ENCODE results near the gene MVP.
"Not testable (repeated sequence)": the region's sequence is repeated elsewhere in the genome, so short reads cannot be mapped to it uniquely, and the experiment has no call there.

The MVP gene

DNA sequence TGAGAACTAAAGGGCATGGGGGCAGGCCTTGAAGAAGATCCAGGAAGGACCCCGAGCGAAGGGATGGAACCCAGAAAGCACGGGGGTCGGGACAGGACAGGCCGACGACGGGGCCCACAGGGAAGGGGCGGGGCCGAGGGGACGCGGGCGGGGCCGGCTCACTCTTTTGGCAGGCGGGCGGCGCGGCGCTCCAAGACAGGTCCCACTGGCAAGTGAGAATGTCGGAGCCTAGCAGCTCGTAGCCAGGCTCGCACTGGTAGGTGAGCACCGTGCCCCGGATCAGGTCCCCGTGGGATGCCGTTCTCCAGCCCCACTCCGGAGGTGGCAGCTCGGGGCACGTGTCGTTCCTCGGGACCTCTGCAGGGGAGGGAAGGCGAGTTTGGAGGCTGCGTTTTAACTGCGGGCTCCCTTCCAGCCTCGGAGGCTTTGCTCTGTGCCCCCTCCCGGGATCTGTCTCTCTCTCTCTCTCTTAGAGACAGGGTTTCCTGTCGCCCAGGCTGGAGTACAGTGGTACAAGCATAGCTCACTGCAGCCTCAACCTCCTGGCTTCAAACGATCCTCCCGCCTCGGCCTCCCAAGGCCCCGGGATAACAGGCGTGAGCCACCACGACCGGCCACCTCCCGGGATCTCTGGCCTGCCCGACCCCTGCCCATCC lies 56.5 kb downstream of the MVP start:
- no peak for DNase-seq (ENCODE audit: low read depth, low spot score)
- Histone ChIP-seq H3K4me3 (peak overlapping the region; percentile 62), H3K9me3 (ENCODE audit: low read depth, low read length) (no peaks in the 10 kb centered on the region), H3K9ac (ENCODE audit: insufficient read length) (no peak overlapping the region), H3K27ac (no peak overlapping the region), H3K36me3 (ENCODE audit: insufficient read depth, low read length) (no peaks in the 10 kb centered on the region)
- TF ChIP-seq FOXP2 (optimal IDR thresholded peaks at IDR 0.05; ENCODE audit: control extremely low read depth, extremely low read length, insufficient read depth) = no peak
- no peak for TF ChIP-seq POLR2AphosphoS5 (IDR thresholded peaks at IDR 0.05; ENCODE audit: borderline replicate concordance, low read depth, low read length)
- no peak for TF ChIP-seq EZH2 (IDR thresholded peaks at IDR 0.05)

DNA sequence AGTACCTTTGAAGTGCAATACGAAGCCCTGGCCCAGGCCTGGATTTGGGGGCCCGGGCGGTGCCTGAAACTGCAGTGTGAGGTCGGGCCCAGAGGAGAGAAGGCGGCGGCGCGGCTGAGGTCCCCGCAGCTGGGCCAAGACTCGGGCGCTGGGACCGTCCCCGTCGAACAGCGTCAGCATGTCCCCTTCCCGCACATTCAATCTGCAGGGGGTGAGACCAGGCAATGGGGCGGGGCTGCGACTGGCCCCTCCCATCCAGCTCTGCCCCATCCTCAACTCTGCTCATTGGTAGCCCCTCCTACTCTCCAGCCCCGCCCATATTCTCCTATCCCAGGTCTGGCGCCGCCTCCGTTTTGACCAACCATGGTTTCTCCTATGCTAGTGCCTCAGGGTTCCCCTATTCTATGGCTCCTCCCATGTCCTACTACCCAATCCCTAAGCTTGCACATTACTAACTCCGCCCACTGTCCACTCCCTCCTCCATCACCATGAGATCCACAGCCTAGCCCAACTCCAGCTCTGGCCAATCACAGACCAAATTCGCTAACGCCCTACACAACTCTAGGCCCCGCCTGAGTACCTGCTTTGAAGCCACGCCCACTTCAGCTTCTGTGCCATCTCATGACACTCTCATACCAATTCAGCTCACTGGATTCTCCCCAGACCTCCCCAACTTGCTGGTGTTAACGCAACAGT lies 57.2 kb downstream of the MVP start:
- no peak for TF ChIP-seq POLR2AphosphoS5 (IDR thresholded peaks at IDR 0.05; ENCODE audit: borderline replicate concordance, low read depth, low read length)
- no peak for TF ChIP-seq FOXP2 (optimal IDR thresholded peaks at IDR 0.05; ENCODE audit: control extremely low read depth, extremely low read length, insufficient read depth)
- TF ChIP-seq EZH2 (IDR thresholded peaks at IDR 0.05) = no peak
- no peaks in the 10 kb centered on the region for H3K36me3 ChIP-seq (ENCODE audit: insufficient read depth, low read length)
- no peaks in the 10 kb centered on the region for H3K9me3 ChIP-seq (ENCODE audit: low read depth, low read length)
- no peak overlapping the region for H3K27ac ChIP-seq
- peak; percentile 51 for DNase-seq (ENCODE audit: low read depth, low spot score)
- peak overlapping the region; percentile 62 for H3K4me3 ChIP-seq
- H3K9ac ChIP-seq (ENCODE audit: insufficient read length) = no peak overlapping the region

DNA sequence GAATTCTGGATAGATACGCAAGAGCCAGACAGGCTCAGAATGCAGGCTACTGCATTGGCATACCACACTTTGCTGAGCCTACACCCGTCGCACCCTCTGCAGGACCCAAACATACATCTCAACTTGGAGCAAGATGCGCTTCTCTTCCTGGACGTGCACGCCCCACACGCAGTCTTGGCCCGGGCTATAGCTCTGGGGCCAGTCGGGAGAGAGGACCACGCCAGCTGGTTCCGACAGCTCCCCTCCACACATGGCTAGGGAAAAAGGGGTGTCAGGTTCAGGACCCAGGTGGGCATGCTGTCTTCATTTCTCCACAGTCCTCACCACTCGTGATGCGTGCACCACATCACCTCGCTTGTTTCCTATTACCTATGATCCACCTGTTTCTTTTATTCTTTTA lies 57.9 kb downstream of the MVP start:
- no peak for TF ChIP-seq EZH2 (IDR thresholded peaks at IDR 0.05)
- TF ChIP-seq FOXP2 (optimal IDR thresholded peaks at IDR 0.05; ENCODE audit: control extremely low read depth, extremely low read length, insufficient read depth) = no peak
- TF ChIP-seq POLR2AphosphoS5 (IDR thresholded peaks at IDR 0.05; ENCODE audit: borderline replicate concordance, low read depth, low read length) = no peak
- Histone ChIP-seq H3K4me3 (no peak overlapping the region; the same call in 1 of the 2 replicates), H3K27ac (no peak overlapping the region), H3K9me3 (ENCODE audit: low read depth, low read length) (no peaks in the 10 kb centered on the region), H3K9ac (ENCODE audit: insufficient read length) (no peak overlapping the region), H3K36me3 (ENCODE audit: insufficient read depth, low read length) (no peaks in the 10 kb centered on the region)
- no peak for DNase-seq (ENCODE audit: low read depth, low spot score)

DNA sequence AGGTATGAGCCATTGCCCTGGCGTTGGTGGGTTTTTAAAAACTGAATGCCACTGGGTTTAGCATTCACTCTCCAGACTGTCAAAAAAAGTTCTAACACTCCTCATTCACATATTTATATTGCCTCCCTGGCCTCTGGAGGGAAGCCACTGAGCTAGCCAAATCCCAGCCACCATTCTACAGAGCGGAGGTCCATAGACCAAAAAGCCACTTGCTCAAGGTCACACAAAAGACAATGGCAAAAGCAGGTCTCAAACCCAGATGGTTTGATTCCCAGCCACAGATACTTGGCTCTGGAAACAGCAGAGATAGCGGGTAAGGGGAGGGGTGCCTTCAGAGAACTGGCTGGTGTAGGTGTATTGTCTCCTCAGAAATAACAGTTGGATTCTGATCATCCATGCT lies 60.8 kb downstream of the MVP start:
- no peaks in the 10 kb centered on the region for H3K36me3 ChIP-seq (ENCODE audit: insufficient read depth, low read length)
- no peak for TF ChIP-seq EZH2 (IDR thresholded peaks at IDR 0.05)
- no peak for TF ChIP-seq POLR2AphosphoS5 (IDR thresholded peaks at IDR 0.05; ENCODE audit: borderline replicate concordance, low read depth, low read length)
- no peak for TF ChIP-seq FOXP2 (optimal IDR thresholded peaks at IDR 0.05; ENCODE audit: control extremely low read depth, extremely low read length, insufficient read depth)
- H3K4me3 ChIP-seq = no peak overlapping the region
- DNase-seq (ENCODE audit: low read depth, low spot score) = no peak
- H3K9me3 ChIP-seq (ENCODE audit: low read depth, low read length) = no peaks in the 10 kb centered on the region
- no peak overlapping the region for H3K9ac ChIP-seq (ENCODE audit: insufficient read length)
- H3K27ac ChIP-seq = no peak overlapping the region

DNA sequence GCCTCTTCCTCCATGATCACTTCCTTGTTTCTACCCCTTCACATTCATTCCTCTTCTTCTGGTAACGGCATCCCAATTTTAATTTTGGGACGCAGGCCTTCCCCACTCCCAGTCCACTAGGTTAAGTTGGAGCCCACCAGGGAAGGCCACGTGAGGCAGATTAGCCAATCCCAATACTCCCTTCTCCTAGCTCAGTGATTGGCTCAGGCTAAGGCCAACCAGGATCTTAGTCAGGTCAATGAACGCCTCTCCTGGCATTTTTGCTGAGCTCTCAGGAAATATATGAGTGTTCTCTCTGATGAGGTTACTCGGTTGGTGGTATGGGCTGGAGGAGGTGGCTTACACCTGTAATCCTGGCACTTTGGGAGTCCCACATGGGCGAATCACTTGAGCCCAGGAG lies 63.7 kb downstream of the MVP start:
- TF ChIP-seq POLR2AphosphoS5 (IDR thresholded peaks at IDR 0.05; ENCODE audit: borderline replicate concordance, low read depth, low read length) = no peak
- TF ChIP-seq FOXP2 (optimal IDR thresholded peaks at IDR 0.05; ENCODE audit: control extremely low read depth, extremely low read length, insufficient read depth) = no peak
- TF ChIP-seq EZH2 (IDR thresholded peaks at IDR 0.05) = no peak
- Histone ChIP-seq H3K9ac (ENCODE audit: insufficient read length) (no peak overlapping the region), H3K9me3 (ENCODE audit: low read depth, low read length) (no peaks in the 10 kb centered on the region), H3K4me3 (no peak overlapping the region), H3K27ac (no peak overlapping the region), H3K36me3 (ENCODE audit: insufficient read depth, low read length) (no peaks in the 10 kb centered on the region)
- no peak for DNase-seq (ENCODE audit: low read depth, low spot score)

DNA sequence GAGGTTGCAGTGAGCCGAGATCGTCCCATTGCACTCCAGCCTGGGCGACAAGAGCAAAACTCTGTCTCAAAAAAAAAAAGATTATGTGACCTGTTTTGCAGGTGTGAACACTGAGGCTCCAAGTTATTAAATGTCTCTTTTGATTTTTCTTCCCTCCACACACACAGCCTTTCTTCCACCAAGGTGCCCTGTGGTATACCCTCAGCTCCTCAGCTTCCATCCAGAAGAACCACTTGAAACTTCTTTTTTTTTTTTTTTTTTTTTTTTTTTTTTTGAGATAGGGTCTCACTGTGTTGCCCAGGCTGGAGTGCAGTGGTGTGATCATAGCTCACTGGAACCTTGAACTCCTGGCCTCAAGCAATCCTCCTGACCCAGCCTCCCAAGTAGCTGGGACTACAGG lies 69.1 kb downstream of the MVP start:
- H3K36me3 ChIP-seq (ENCODE audit: insufficient read depth, low read length); H3K9me3 ChIP-seq (ENCODE audit: low read depth, low read length); DNase-seq (ENCODE audit: low read depth, low spot score): not testable (repeated sequence)

DNA sequence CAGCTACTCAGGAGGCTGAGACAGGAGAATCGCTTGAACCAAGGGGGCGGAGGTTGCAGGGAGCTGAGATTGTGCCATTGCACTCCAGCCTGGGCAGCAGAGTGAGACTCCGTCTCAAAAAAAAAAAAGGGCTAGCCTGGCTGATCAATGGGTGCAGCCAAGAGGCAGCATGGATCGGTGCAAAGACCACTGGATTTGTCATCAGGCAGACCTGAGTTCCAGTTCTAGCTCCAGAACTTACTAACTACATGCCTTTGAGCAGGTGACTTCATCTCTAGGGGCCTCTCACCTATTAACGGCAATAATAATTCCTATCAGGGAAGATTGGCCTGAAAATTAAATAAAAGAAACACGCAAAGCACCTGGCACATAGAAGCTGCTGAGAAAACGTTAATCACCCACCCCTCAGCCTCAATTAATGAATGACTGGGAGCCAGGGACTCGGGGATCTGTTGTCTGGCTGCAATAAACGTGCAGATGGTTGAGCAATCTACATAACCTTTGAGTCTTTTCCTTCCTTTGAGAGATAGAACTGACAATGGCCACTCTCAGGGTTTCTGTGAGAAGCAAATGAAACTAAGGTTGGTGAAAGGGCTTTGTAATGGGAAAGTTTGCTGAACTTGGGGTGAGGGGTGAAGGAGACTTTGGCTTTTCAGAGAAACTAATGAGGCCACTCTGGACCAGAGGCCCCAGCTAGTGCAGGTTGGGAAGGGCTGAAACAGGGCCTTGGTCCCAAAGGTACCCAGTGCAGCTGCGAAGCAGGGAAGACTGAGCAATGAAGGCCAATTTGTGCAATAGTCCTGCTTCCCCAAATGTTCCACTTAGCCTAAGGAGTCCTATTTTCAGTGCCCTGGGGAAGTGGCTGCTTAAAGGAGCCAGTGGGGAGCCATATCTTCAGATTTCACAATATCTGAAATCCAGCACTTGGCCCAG lies 71.5 kb downstream of the MVP start:
- TF ChIP-seq POLR2AphosphoS5 (IDR thresholded peaks at IDR 0.05; ENCODE audit: borderline replicate concordance, low read depth, low read length) (no peak), FOXP2 (optimal IDR thresholded peaks at IDR 0.05; ENCODE audit: control extremely low read depth, extremely low read length, insufficient read depth) (no peak), EZH2 (IDR thresholded peaks at IDR 0.05) (no peak)
- Histone ChIP-seq H3K4me3 (no peak overlapping the region), H3K27ac (no peak overlapping the region), H3K9me3 (ENCODE audit: low read depth, low read length) (no peaks in the 10 kb centered on the region), H3K9ac (ENCODE audit: insufficient read length) (no peak overlapping the region), H3K36me3 (ENCODE audit: insufficient read depth, low read length) (no peaks in the 10 kb centered on the region)
- DNase-seq (ENCODE audit: low read depth, low spot score) = no peak

More for the DNA sequence above, 69.1 kb downstream of the MVP start:
- not testable (repeated sequence) for H3K9ac ChIP-seq (ENCODE audit: insufficient read length); H3K4me3 ChIP-seq; H3K27ac ChIP-seq

DNA sequence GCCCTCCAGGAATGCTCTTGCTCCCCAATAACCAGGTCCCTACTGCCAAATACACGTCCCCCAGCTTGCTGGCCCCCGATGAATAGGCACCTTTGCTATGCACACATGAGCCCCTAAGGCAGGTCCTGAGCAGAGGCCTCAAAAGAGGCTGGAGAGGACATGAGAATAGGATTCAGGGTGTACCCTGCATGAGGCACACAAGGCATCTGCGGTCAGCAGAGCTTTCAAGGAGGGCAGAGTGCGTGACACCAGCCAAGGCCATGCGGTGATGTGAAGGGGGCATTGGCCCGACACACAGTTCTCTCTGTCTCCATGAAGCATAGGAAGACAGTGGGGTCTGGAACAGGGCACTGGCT lies 72.2 kb downstream of the MVP start:
- DNase-seq (ENCODE audit: low read depth, low spot score) = no peak
- TF ChIP-seq EZH2 (IDR thresholded peaks at IDR 0.05) (no peak), POLR2AphosphoS5 (IDR thresholded peaks at IDR 0.05; ENCODE audit: borderline replicate concordance, low read depth, low read length) (no peak), FOXP2 (optimal IDR thresholded peaks at IDR 0.05; ENCODE audit: control extremely low read depth, extremely low read length, insufficient read depth) (no peak)
- Histone ChIP-seq H3K9me3 (ENCODE audit: low read depth, low read length) (no peaks in the 10 kb centered on the region), H3K9ac (ENCODE audit: insufficient read length) (no peak overlapping the region), H3K36me3 (ENCODE audit: insufficient read depth, low read length) (no peaks in the 10 kb centered on the region), H3K4me3 (no peak overlapping the region), H3K27ac (no peak overlapping the region)

Data from SK-N-MC (cell line).